Caco-2 (cell line): ENCODE results near the gene COPS4. TPM values are rescaled to one million over a fixed set of nuclear protein-coding genes. Genes with fewer than 3 reads are reported as not detected.

Source experiments
- BruUV-seq: library from RNA; stranded (reverse); fragments of 400-500 nt; replicated peaks from 2 replicates; lab custom pipeline; 2021; lab: Mats Ljungman, UMichigan
- CTCF ChIA-PET: fragments of 300-600 bp; sonication (Branson Sonifier 250); formaldehyde crosslinking; loops from one replicate; lab custom pipeline; 2022; ENCODE audit warnings: antibody characterized with exemption; lab: Charles Lee
- POLR2A ChIA-PET: fragments of 300-600 bp; sonication (Branson Sonifier 250); formaldehyde crosslinking; loops from one replicate; lab custom pipeline; 2022; ENCODE audit warnings: antibody characterized with exemption; lab: Charles Lee
- DNase-seq, 2 experiments: peaks; one replicate each; pipeline versions ENCODE4 v3.0.0 to v3.0.0-alpha.2; 2020 to 2022
- H3K27me3 ChIP-seq: replicated peaks from 2 replicates; pipeline ENCODE4 v1.6.0; 2011; ENCODE audit warnings: low read length; ENCODE audit not compliant: control insufficient read depth, insufficient read depth
- H3K36me3 ChIP-seq: 2 replicates; pipeline ENCODE4 v1.5.1; 2011; ENCODE audit warnings: low read length; ENCODE audit not compliant: control insufficient read depth, insufficient read depth
- H3K4me1 ChIP-seq: fragments of 250-450 bp; sonication (Bioruptor Pico); 2 replicates; pipeline ENCODE4 v1.5.1; 2020; ENCODE audit warnings: mild to moderate bottlenecking
- H3K4me3 ChIP-seq: 2 replicates; pipeline ENCODE4 v1.5.1; 2011; ENCODE audit warnings: low read depth, mild to moderate bottlenecking, control low read depth, low read length
- H3K9me3 ChIP-seq: fragments of 250-450 bp; sonication (Bioruptor Pico); 2 replicates; pipeline ENCODE4 v1.5.1; 2020; ENCODE audit warnings: mild to moderate bottlenecking, moderate library complexity
- H3K27ac Mint-ChIP-seq: one replicate; pipeline ENCODE4 v1.8.0; 2022; ENCODE audit warnings: mixed read lengths; ENCODE audit not compliant: unreplicated experiment
- H3K27me3 Mint-ChIP-seq: one replicate; pipeline ENCODE4 v1.8.0; 2022; ENCODE audit warnings: mixed read lengths; ENCODE audit not compliant: insufficient read depth, unreplicated experiment
- H3K36me3 Mint-ChIP-seq: one replicate; pipeline ENCODE4 v1.8.0; 2022; ENCODE audit warnings: mild to moderate bottlenecking, mixed read lengths; ENCODE audit not compliant: insufficient read depth, unreplicated experiment
- H3K4me1 Mint-ChIP-seq: one replicate; pipeline ENCODE4 v1.8.0; 2022; ENCODE audit warnings: low read depth, mixed read lengths; ENCODE audit not compliant: unreplicated experiment
- H3K4me3 Mint-ChIP-seq: one replicate; pipeline ENCODE4 v1.8.0; 2022; ENCODE audit warnings: mild to moderate bottlenecking, moderate library complexity, mixed read lengths; ENCODE audit not compliant: unreplicated experiment
- H3K9me3 Mint-ChIP-seq: one replicate; pipeline ENCODE4 v1.8.0; 2022; ENCODE audit warnings: mixed read lengths; ENCODE audit not compliant: unreplicated experiment
- CTCF ChIP-seq, 2 experiments: fragments of 200-600 bp in 1 of 2; IDR thresholded peaks; 1 replicate in 1 of 2; 2 replicates in 1 of 2; pipeline versions ENCODE4 v1.5.1 to v1.8.0; 2011 to 2022; ENCODE audit warnings: antibody characterized with exemption in 1 of 2, control low read depth in 1 of 2, inconsistent platforms in 1 of 2, low read depth in 1 of 2, low read length in 1 of 2, mild to moderate bottlenecking in 1 of 2, moderate library complexity in 1 of 2; ENCODE audit not compliant: insufficient read depth in 1 of 2, severe bottlenecking in 1 of 2, unreplicated experiment in 1 of 2
- intact Hi-C: fragments of 100-400 bp; cut with micrococcal nuclease; formaldehyde crosslinking; loops from one replicate; pipeline ENCODE4 v1.10.0; 2022; ENCODE audit not compliant: unreplicated experiment
- total RNA-seq: library from RNA; stranded (reverse); gene quantifications from 2 replicates; pipeline ENCODE4 v1.2.3, GENCODE V29; 2022

Gene COPS4
- total RNA-seq, 1 experiment from 2014 or later: 36.3 TPM

GRCh38 chr4:83118869-83119268, 83.9 kb downstream of the COPS4 start:
- no peak for DNase-seq
- no peaks in the 10 kb centered on the region for H3K27me3 ChIP-seq
- H3K4me1 ChIP-seq: peaks cover 24% of the 10 kb centered on the region
- Mint-ChIP-seq H3K9me3 (peaks cover 9% of the 10 kb centered on the region), H3K27me3 (no peaks in the 10 kb centered on the region), H3K4me1 (peaks cover 33% of the 10 kb centered on the region), H3K36me3 (peaks cover 4% of the 10 kb centered on the region), H3K27ac (no peak overlapping the region), H3K4me3 (no peak overlapping the region)
- H3K4me3 ChIP-seq: no peak overlapping the region
- intact Hi-C loops: no loop called here
- ChIA-PET CTCF (interaction anchor here (1.2 kb wide), 1 partner anchor 9 kb away, joined by 4 read pairs; no protein-coding TSS in a partner anchor), POLR2A (interaction anchor here (0.6 kb wide), 1 partner anchor 162 kb away, joined by 4 read pairs; no protein-coding TSS in a partner anchor)
- H3K9me3 ChIP-seq: no peaks in the 10 kb centered on the region
- BruUV-seq: no TSS peak
- TF ChIP-seq CTCF (IDR thresholded peaks at IDR 0.05; ENCODE audit: insufficient read depth in 1 of 2, low read depth in 1 of 2, low read length in 1 of 2, severe bottlenecking in 1 of 2, unreplicated experiment in 1 of 2): no peak
- H3K36me3 ChIP-seq: no peaks in the 10 kb centered on the region

GRCh38 chr4:83121246-83121645, 86.3 kb downstream of the COPS4 start:
- intact Hi-C loops: no loop called here
- Histone ChIP-seq H3K9me3 (0 out of 2 replicates have a peak, but pooled peaks cover under 1% of the 10 kb centered on the region), H3K4me1 (peaks cover 10% of the 10 kb centered on the region), H3K27me3 (no peaks in the 10 kb centered on the region), H3K36me3 (no peaks in the 10 kb centered on the region), H3K4me3 (no peak overlapping the region)
- peaks cover 4% of the 10 kb centered on the region for H3K36me3 Mint-ChIP-seq
- CTCF ChIA-PET: no interaction called here
- no peak for DNase-seq
- no TSS peak for BruUV-seq
- no peak for TF ChIP-seq CTCF (IDR thresholded peaks at IDR 0.05; ENCODE audit: insufficient read depth in 1 of 2, low read depth in 1 of 2, low read length in 1 of 2, severe bottlenecking in 1 of 2, unreplicated experiment in 1 of 2)
- no peak overlapping the region for H3K27ac Mint-ChIP-seq
- POLR2A ChIA-PET: no interaction called here
- H3K4me3 Mint-ChIP-seq: no peak overlapping the region
- H3K4me1 Mint-ChIP-seq: peaks cover 18% of the 10 kb centered on the region
- peaks cover 9% of the 10 kb centered on the region for H3K9me3 Mint-ChIP-seq
- no peaks in the 10 kb centered on the region for H3K27me3 Mint-ChIP-seq

GRCh38 chr4:83124111-83124780, 89.3 kb downstream of the COPS4 start:
- BruUV-seq: no TSS peak
- Mint-ChIP-seq H3K36me3 (no peaks in the 10 kb centered on the region), H3K27me3 (no peaks in the 10 kb centered on the region), H3K4me1 (peaks cover 9% of the 10 kb centered on the region), H3K9me3 (peaks cover 9% of the 10 kb centered on the region), H3K4me3 (no peak overlapping the region), H3K27ac (no peak overlapping the region)
- Histone ChIP-seq H3K9me3 (0 out of 2 replicates have a peak, but pooled peaks cover 7% of the 10 kb centered on the region), H3K27me3 (no peaks in the 10 kb centered on the region), H3K4me1 (peaks cover 1% of the 10 kb centered on the region; the same call in 1 of the 2 replicates), H3K36me3 (no peaks in the 10 kb centered on the region), H3K4me3 (no peak overlapping the region)
- no peak for DNase-seq
- intact Hi-C loops: no loop called here
- no peak for TF ChIP-seq CTCF (IDR thresholded peaks at IDR 0.05; ENCODE audit: insufficient read depth in 1 of 2, low read depth in 1 of 2, low read length in 1 of 2, severe bottlenecking in 1 of 2, unreplicated experiment in 1 of 2)
- ChIA-PET POLR2A (no interaction called here), CTCF (no interaction called here)

Other genes with a start within 250 kb of the COPS4 start
- 2.7 and 3.4 TPM in 2 replicates for gene SCD5, start 236.4 kb upstream of the COPS4 start, total RNA-seq
- 175 and 187 TPM in 2 replicates for gene SEC31A, start 144.0 kb upstream of the COPS4 start, total RNA-seq
- 6.8 and 7.9 TPM in 2 replicates for gene THAP9, start 134.4 kb upstream of the COPS4 start, total RNA-seq
- 27.6 and 29.6 TPM in 2 replicates for gene LIN54, start 24.4 kb upstream of the COPS4 start, total RNA-seq
- 13.6 and 23.0 TPM in 2 replicates for gene PLAC8, start 79.5 kb downstream of the COPS4 start, total RNA-seq
- 22.0 and 24.2 TPM in 2 replicates for gene COQ2, start 249.6 kb downstream of the COPS4 start, total RNA-seq